ENCODE data around the gene PSMB7. TPM values are rescaled to one million over a fixed set of nuclear protein-coding genes. Genes with fewer than 3 reads are reported as not detected.

Gene PSMB7
- total RNA-seq, 2 donors from 2014 or later = 150 to 158 TPM

DNA sequence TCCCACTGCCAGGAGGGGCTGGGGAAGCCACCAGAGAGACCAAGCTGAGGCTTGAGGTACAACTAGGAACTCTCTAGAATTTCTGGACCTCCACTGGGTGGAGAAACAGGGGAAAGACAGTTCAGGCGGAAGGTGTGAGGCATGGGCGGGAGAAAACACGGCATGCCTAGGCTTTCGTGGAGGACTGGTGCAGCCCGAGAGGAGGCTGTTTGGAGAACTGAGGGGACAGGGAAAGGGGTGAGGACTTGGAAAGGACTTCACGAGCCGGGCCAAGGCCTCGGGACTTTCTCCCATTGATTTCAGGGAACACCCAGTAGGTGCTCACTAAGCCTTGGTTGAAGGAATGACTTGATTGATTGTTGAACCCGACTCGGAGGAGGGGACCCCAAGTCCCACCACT lies 25.5 kb upstream of the PSMB7 start:
- Histone ChIP-seq H3K4me3 (no peak overlapping the region), H3K4me1 (replicated peaks) (no peaks in the 10 kb centered on the region), H3K36me3 (no peaks in the 10 kb centered on the region), H3K27ac (no peak overlapping the region), H3K27me3 (replicated peaks; ENCODE audit: insufficient read depth) (no peaks in the 10 kb centered on the region), H3K9me3 (no peaks in the 10 kb centered on the region)
- TF ChIP-seq, protein P1, sequence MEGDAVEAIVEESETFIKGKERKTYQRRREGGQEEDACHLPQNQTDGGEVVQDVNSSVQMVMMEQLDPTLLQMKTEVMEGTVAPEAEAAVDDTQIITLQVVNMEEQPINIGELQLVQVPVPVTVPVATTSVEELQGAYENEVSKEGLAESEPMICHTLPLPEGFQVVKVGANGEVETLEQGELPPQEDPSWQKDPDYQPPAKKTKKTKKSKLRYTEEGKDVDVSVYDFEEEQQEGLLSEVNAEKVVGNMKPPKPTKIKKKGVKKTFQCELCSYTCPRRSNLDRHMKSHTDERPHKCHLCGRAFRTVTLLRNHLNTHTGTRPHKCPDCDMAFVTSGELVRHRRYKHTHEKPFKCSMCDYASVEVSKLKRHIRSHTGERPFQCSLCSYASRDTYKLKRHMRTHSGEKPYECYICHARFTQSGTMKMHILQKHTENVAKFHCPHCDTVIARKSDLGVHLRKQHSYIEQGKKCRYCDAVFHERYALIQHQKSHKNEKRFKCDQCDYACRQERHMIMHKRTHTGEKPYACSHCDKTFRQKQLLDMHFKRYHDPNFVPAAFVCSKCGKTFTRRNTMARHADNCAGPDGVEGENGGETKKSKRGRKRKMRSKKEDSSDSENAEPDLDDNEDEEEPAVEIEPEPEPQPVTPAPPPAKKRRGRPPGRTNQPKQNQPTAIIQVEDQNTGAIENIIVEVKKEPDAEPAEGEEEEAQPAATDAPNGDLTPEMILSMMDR (IDR thresholded peaks at IDR 0.05) = no peak
- TF ChIP-seq POLR2AphosphoS5 (IDR thresholded peaks at IDR 0.05) (no peak), POLR2A (IDR thresholded peaks at IDR 0.05) (no peak)
- 83% methylated on average over 10 of the region's 10 CpGs for WGBS
- intact Hi-C loops (cut with DNase I) = no loop called here
- DNase-seq (ENCODE audit: low spot score) = no peak

DNA sequence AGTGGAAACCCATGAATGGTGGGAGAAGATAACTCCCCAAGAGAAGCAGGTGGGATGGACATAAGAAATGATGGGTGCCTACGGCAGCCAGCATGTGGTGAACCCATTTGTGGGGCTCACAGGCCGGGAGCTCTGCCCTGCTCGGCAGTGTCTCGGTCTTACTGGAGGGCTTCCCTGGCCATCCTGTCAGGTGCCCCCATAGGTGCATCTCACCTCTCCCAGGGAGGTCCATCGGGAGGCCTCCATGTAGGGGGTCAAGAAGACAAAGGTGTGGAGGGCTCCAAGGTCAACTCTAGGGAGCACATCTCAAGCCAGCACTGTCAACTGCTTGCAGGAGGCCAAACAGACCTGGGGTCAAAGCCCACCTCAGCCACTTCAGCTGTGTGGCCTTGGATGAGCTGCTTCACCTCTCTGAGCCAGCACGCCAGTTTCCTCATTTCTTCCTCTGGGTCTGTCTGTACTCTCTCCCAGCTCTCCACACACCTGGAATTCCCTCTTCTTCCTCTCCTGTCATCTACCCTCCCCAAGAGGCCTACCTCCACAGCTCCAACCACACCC lies 24.5 kb upstream of the PSMB7 start:
- Histone ChIP-seq H3K4me3 (no peak overlapping the region), H3K27me3 (replicated peaks; ENCODE audit: insufficient read depth) (no peaks in the 10 kb centered on the region), H3K9me3 (no peaks in the 10 kb centered on the region), H3K4me1 (replicated peaks) (no peaks in the 10 kb centered on the region), H3K27ac (no peak overlapping the region), H3K36me3 (no peaks in the 10 kb centered on the region)
- no peak for TF ChIP-seq POLR2A (IDR thresholded peaks at IDR 0.05)
- no peak for TF ChIP-seq POLR2AphosphoS5 (IDR thresholded peaks at IDR 0.05)
- TF ChIP-seq, protein P1 (IDR thresholded peaks at IDR 0.05) = no peak
- 95% methylated on average over 6 of the region's 6 CpGs for WGBS
- no peak for DNase-seq (ENCODE audit: low spot score)
- intact Hi-C loops (cut with DNase I) = no loop called here

GRCh38 chr9:124439086-124439485 lies 23.8 kb upstream of the PSMB7 start:
- DNase-seq (ENCODE audit: low spot score) = no peak
- Histone ChIP-seq H3K36me3 (no peaks in the 10 kb centered on the region), H3K27me3 (replicated peaks; ENCODE audit: insufficient read depth) (no peaks in the 10 kb centered on the region), H3K9me3 (no peaks in the 10 kb centered on the region), H3K4me1 (replicated peaks) (no peaks in the 10 kb centered on the region), H3K4me3 (no peak overlapping the region), H3K27ac (no peak overlapping the region)
- intact Hi-C loops (cut with DNase I) = no loop called here
- no peak for TF ChIP-seq POLR2A (IDR thresholded peaks at IDR 0.05)
- TF ChIP-seq, protein P1 (IDR thresholded peaks at IDR 0.05) = no peak
- no peak for TF ChIP-seq POLR2AphosphoS5 (IDR thresholded peaks at IDR 0.05)
- 96% methylated on average over 1 of the region's 1 CpG for WGBS

DNA sequence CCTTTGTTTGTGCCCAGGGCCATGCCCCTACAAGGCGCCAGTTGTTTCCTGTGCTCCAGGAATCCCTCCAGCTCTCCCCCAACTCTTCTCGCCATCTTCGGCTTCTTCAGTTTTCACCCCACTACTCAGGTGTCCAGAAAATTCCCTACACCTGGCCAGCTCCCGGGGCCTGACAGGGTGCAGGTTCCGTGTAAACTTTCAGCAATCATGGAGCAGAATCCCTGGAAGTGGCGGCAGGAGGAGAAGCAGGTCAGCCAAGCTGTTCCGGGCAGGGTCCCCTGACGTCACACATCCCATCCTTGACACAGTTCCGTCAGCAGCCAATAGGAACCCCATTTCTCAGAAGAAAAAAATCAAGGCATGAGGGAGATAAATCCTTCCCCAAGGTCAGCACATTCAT lies 22.8 kb upstream of the PSMB7 start:
- H3K36me3 ChIP-seq = no peaks in the 10 kb centered on the region
- WGBS = 90% methylated on average over 9 of the region's 9 CpGs
- H3K27me3 ChIP-seq (replicated peaks; ENCODE audit: insufficient read depth) = no peaks in the 10 kb centered on the region
- intact Hi-C loops (cut with DNase I) = no loop called here
- H3K4me3 ChIP-seq = no peak overlapping the region
- H3K4me1 ChIP-seq (replicated peaks) = no peaks in the 10 kb centered on the region
- DNase-seq (ENCODE audit: low spot score) = no peak
- no peaks in the 10 kb centered on the region for H3K9me3 ChIP-seq
- TF ChIP-seq, protein P1 (IDR thresholded peaks at IDR 0.05) = no peak
- TF ChIP-seq POLR2AphosphoS5 (IDR thresholded peaks at IDR 0.05) = no peak
- TF ChIP-seq POLR2A (IDR thresholded peaks at IDR 0.05) = no peak
- H3K27ac ChIP-seq = no peak overlapping the region

GRCh38 chr9:124437086-124437485 lies 21.8 kb upstream of the PSMB7 start:
- Histone ChIP-seq H3K4me1 (replicated peaks) (no peaks in the 10 kb centered on the region), H3K27me3 (replicated peaks; ENCODE audit: insufficient read depth) (no peaks in the 10 kb centered on the region), H3K36me3 (no peaks in the 10 kb centered on the region), H3K27ac (no peak overlapping the region), H3K4me3 (no peak overlapping the region), H3K9me3 (no peaks in the 10 kb centered on the region)
- no peak for TF ChIP-seq POLR2A (IDR thresholded peaks at IDR 0.05)
- TF ChIP-seq POLR2AphosphoS5 (IDR thresholded peaks at IDR 0.05) = no peak
- TF ChIP-seq, protein P1 (IDR thresholded peaks at IDR 0.05) = no peak
- intact Hi-C loops (cut with DNase I) = no loop called here
- no peak for DNase-seq (ENCODE audit: low spot score)
- 100% methylated on average over 3 of the region's 3 CpGs for WGBS
